HepG2 (cell line): Measurements from ENCODE around the gene NUFIP1. TPM values are rescaled to one million over a fixed set of nuclear protein-coding genes. Genes with fewer than 3 reads are reported as not detected.

ENCODE experiments used
- ATAC-seq: fragments of 200-7000 bp; cut with Tn5 transposase; 3 replicates; pipeline ENCODE4 v1.9.1; 2020; ENCODE audit warnings: mild to moderate bottlenecking, moderate library complexity
- BruUV-seq: library from RNA; stranded (reverse); fragments of 400-500 nt; replicated peaks from 2 replicates; lab custom pipeline; 2021; lab: Mats Ljungman, UMichigan
- CTCF ChIA-PET: fragments of 300-600 bp; formaldehyde crosslinking; extraction: SDS; loops from one replicate; lab custom pipeline; 2021; ENCODE audit warnings: low total read pairs, inconsistent platforms, low intra/inter-chr PET ratio; lab: Yijun Ruan, JAX
- POLR2A ChIA-PET: fragments of 350-600 bp; sonication (Branson Sonifier 250); formaldehyde crosslinking; loops from one replicate; lab custom pipeline; 2020; ENCODE audit warnings: antibody characterized with exemption, inconsistent platforms; lab: Yijun Ruan, JAX
- DNase-seq: peaks from one replicate; pipeline ENCODE4 v3.0.0-alpha.2; 2015; ENCODE audit warnings: low spot score
- FAIRE-seq: peaks from 3 replicates; lab custom pipeline; 2011; peaks lifted over from hg19 to GRCh38; lab: Jason Lieb, UNC
- H2AFZ ChIP-seq: one replicate; pipeline ENCODE4 v1.6.1; 2011; ENCODE audit warnings: low read length, inconsistent platforms
- H3K27ac ChIP-seq: fragments of 300-600 bp; 3 replicates; pipeline ENCODE4 v1.8.0; 2011; ENCODE audit warnings: mixed run types, mild to moderate bottlenecking, mixed read lengths, low read length, inconsistent platforms; ENCODE audit not compliant: insufficient read depth; ENCODE audit errors: extremely low read length
- H3K27me3 ChIP-seq, 2 experiments: fragments of 200-600 bp in 1 of 2; 2 replicates in 1 of 2; 3 replicates in 1 of 2; pipeline versions ENCODE4 v1.6.0 to v1.8.0; 2011; ENCODE audit warnings: low read length in 2 of 2, mild to moderate bottlenecking in 2 of 2, moderate library complexity in 2 of 2, inconsistent platforms in 1 of 2; ENCODE audit not compliant: insufficient read depth in 2 of 2, control insufficient read depth in 1 of 2
- H3K36me3 ChIP-seq, 2 experiments: fragments of 200-600 bp in 1 of 2; replicated peaks in 1 of 2; 2 replicates in 1 of 2; 3 replicates in 1 of 2; pipeline versions ENCODE4 v1.5.1 to v1.8.0; 2011; ENCODE audit warnings: low read length in 2 of 2, inconsistent platforms in 1 of 2; ENCODE audit not compliant: insufficient read depth in 2 of 2, control insufficient read depth in 1 of 2
- H3K4me1 ChIP-seq: 2 replicates; pipeline ENCODE4 v1.5.1; 2012; ENCODE audit warnings: low read length, inconsistent platforms; ENCODE audit not compliant: insufficient read depth
- H3K4me2 ChIP-seq: 2 replicates; pipeline ENCODE4 v1.6.0; 2011; ENCODE audit warnings: low read depth, low read length, inconsistent platforms
- H3K4me3 ChIP-seq, 3 experiments: fragments of 200-600 bp in 1 of 3; sonication (generic), shearing (Covaris generic) in 1 of 3; replicated peaks in 1 of 3; 2 replicates each; pipeline ENCODE4 v1.5.1; 2011 to 2016; ENCODE audit warnings: low read length in 3 of 3, inconsistent platforms in 2 of 3, low read depth in 2 of 3, mild to moderate bottlenecking in 2 of 3, control low read depth in 1 of 3, mixed read lengths in 1 of 3; ENCODE audit not compliant: insufficient read depth in 1 of 3
- H3K79me2 ChIP-seq: one replicate; pipeline ENCODE4 v1.6.1; 2011; ENCODE audit warnings: low read length, inconsistent platforms; ENCODE audit not compliant: insufficient read depth
- H3K9ac ChIP-seq: 2 replicates; pipeline ENCODE4 v1.6.0; 2011; ENCODE audit warnings: mild to moderate bottlenecking, low read depth, low read length, inconsistent platforms; ENCODE audit not compliant: insufficient read depth
- H3K9me3 ChIP-seq: 2 replicates; pipeline ENCODE4 v1.5.1; 2012; ENCODE audit warnings: mild to moderate bottlenecking, low read length
- H4K20me1 ChIP-seq: 2 replicates; pipeline ENCODE4 v1.6.0; 2011; ENCODE audit warnings: inconsistent platforms, mild to moderate bottlenecking, low read length, moderate library complexity; ENCODE audit not compliant: insufficient read depth
- ATRX ChIP-seq: sonication (generic); formaldehyde crosslinking; IDR thresholded peaks from 2 replicates; pipeline ENCODE4 v1.4.0; 2020; ENCODE audit warnings: missing genetic modification reagents, borderline replicate concordance
- GTF3A ChIP-seq: sonication (generic); formaldehyde crosslinking; conservative IDR thresholded peaks from 2 replicates; pipeline ENCODE4 v1.4.0; 2020; ENCODE audit warnings: mild to moderate bottlenecking, missing genetic modification reagents
- HNF4A ChIP-seq: sonication (generic); formaldehyde crosslinking; IDR thresholded peaks from 2 replicates; pipeline ENCODE4 v1.4.0; 2020; ENCODE audit warnings: missing genetic modification reagents
- HOXA9 ChIP-seq: sonication (generic); formaldehyde crosslinking; IDR thresholded peaks from 2 replicates; pipeline ENCODE4 v1.8.1; 2022; ENCODE audit warnings: missing genetic modification reagents, mild to moderate bottlenecking, moderate library complexity, borderline replicate concordance
- NCOA2 ChIP-seq: sonication (generic); formaldehyde crosslinking; IDR thresholded peaks from 2 replicates; pipeline ENCODE4 v1.8.0; 2022; ENCODE audit warnings: inconsistent platforms
- POGK ChIP-seq: sonication (generic); formaldehyde crosslinking; conservative IDR thresholded peaks from 2 replicates; pipeline ENCODE4 v1.8.0; 2022; ENCODE audit warnings: mild to moderate bottlenecking, moderate library complexity, missing genetic modification reagents
- SYNCRIP ChIP-seq: fragments of 200-400 bp; formaldehyde crosslinking; IDR thresholded peaks from 2 replicates; pipeline ENCODE4 v1.6.1; 2018; ENCODE audit warnings: mild to moderate bottlenecking, low read depth, low read length; ENCODE audit not compliant: insufficient read depth
- ZFP36L2 ChIP-seq: sonication (generic); formaldehyde crosslinking; IDR thresholded peaks from 2 replicates; pipeline ENCODE4 v1.4.0; 2020; ENCODE audit warnings: missing genetic modification reagents
- ZNF121 ChIP-seq: sonication (generic); formaldehyde crosslinking; IDR thresholded peaks from 2 replicates; pipeline ENCODE4 v1.5.0; 2020; ENCODE audit warnings: mild to moderate bottlenecking, missing genetic modification reagents
- ZNF136 ChIP-seq: sonication (generic); formaldehyde crosslinking; IDR thresholded peaks from 2 replicates; pipeline ENCODE4 v1.8.1; 2022; ENCODE audit warnings: low read depth, mild to moderate bottlenecking, moderate library complexity, missing genetic modification reagents
- WGBS: methylation state at CpG from one replicate; pipeline ENCODE4 v1.1.6; 2017; ENCODE audit warnings: low lambda C conversion rate; 5-methylcytosine and 5-hydroxymethylcytosine counted together
- in situ Hi-C: cut with HindIII; loops from 2 replicates; pipeline ENCODE4 v1.10.0; 2017; ENCODE audit warnings: low pct_unique_long_range_greater_than_20kb; ENCODE audit not compliant: extremely low pct_ligation_motif_present
- intact Hi-C: fragments of 100-400 bp; cut with micrococcal nuclease; formaldehyde crosslinking; loops from one replicate; pipeline ENCODE4 v1.10.0; 2022; ENCODE audit not compliant: unreplicated experiment
- polyA plus RNA-seq, 8 experiments: library from polyadenylated mRNA; depleted of rRNA in 3 of 8; stranded (reverse) in 7 of 8; unstranded in 1 of 8; fragments of >200 nt; fragmentation: Illumina TruSeq in 4 of 8; extraction: Trizol in 4 of 8; gene quantifications; 2 replicates each; pipeline versions ENCODE4 v1.2.1 to v1.2.3, GENCODE V29; 2011 to 2016; ENCODE audit warnings: low read depth in 4 of 8, missing spikeins in 1 of 8, mixed read lengths in 1 of 8; ENCODE audit not compliant: insufficient read depth in 1 of 8
- total RNA-seq, 5 experiments: library from RNA; depleted of rRNA; stranded (reverse); fragments of >200 nt; fragmentation: Illumina TruSeq; extraction: Trizol; gene quantifications; 2 replicates each; pipeline ENCODE4 v1.2.3, GENCODE V29; 2016; ENCODE audit warnings: low read depth in 1 of 5
- TF ChIP-seq, protein P1 (sequence below): sonication (generic); formaldehyde crosslinking; IDR thresholded peaks from 2 replicates; pipeline ENCODE4 v1.9.0; 2021; ENCODE audit warnings: missing genetic modification reagents, borderline replicate concordance
- TF ChIP-seq, protein P2 (sequence below): IDR thresholded peaks from 2 replicates; pipeline ENCODE4 v1.6.1; 2016; ENCODE audit warnings: mild to moderate bottlenecking

NUFIP1 gene
- total and polyA plus RNA-seq, 2 of the 13 experiments (the other 11 are each of a cell fraction or from before 2014, with no cell fraction given), result 1.9 to 10.3 TPM

DNA sequence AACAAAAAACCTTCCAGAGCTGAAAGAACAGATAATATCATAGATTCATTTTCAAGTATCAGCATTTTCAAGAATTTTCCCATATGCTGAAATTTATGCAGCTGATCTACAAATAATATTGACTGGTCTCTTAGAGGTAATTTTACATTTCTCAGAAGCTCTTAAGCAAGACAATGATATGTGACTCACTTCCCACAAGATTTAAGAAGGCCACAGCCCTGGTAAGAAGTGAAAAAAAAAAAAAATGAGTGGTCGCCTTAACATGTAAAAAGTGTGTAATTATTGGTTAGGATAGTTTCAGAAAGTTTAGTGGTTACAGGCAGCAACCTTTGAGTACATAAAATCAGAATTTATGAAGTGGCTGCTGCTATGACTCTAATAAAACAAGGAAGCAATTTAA lies 54.5 kb downstream of the NUFIP1 start:
- H3K9me3 ChIP-seq, result no peaks in the 10 kb centered on the region
- FAIRE-seq (no peak), ATAC-seq (no peak), DNase-seq (no peak)
- H3K9ac ChIP-seq, result no peak overlapping the region
- in situ Hi-C loops, result no loop called here
- TF ChIP-seq HNF4A (no peak), ZNF121 (CRISPR knock-in tag) (no peak), ZNF136 (CRISPR knock-in tag) (no peak), NCOA2 (CRISPR knock-in tag) (no peak), ATRX (no peak), POGK (CRISPR knock-in tag) (no peak), GTF3A (no peak), HOXA9 (CRISPR knock-in tag) (no peak), SYNCRIP (no peak), ZFP36L2 (no peak)
- TF ChIP-seq, protein P1, sequence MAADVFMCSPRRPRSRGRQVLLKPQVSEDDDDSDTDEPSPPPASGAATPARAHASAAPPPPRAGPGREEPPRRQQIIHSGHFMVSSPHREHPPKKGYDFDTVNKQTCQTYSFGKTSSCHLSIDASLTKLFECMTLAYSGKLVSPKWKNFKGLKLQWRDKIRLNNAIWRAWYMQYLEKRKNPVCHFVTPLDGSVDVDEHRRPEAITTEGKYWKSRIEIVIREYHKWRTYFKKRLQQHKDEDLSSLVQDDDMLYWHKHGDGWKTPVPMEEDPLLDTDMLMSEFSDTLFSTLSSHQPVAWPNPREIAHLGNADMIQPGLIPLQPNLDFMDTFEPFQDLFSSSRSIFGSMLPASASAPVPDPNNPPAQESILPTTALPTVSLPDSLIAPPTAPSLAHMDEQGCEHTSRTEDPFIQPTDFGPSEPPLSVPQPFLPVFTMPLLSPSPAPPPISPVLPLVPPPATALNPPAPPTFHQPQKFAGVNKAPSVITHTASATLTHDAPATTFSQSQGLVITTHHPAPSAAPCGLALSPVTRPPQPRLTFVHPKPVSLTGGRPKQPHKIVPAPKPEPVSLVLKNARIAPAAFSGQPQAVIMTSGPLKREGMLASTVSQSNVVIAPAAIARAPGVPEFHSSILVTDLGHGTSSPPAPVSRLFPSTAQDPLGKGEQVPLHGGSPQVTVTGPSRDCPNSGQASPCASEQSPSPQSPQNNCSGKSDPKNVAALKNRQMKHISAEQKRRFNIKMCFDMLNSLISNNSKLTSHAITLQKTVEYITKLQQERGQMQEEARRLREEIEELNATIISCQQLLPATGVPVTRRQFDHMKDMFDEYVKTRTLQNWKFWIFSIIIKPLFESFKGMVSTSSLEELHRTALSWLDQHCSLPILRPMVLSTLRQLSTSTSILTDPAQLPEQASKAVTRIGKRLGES (CRISPR knock-in tag), result no peak
- TF ChIP-seq, protein P2, sequence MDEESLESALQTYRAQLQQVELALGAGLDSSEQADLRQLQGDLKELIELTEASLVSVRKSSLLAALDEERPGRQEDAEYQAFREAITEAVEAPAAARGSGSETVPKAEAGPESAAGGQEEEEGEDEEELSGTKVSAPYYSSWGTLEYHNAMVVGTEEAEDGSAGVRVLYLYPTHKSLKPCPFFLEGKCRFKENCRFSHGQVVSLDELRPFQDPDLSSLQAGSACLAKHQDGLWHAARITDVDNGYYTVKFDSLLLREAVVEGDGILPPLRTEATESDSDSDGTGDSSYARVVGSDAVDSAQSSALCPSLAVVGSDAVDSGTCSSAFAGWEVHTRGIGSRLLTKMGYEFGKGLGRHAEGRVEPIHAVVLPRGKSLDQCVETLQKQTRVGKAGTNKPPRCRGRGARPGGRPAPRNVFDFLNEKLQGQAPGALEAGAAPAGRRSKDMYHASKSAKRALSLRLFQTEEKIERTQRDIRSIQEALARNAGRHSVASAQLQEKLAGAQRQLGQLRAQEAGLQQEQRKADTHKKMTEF (CRISPR knock-in tag), result no peak
- 26% methylated on average over 1 of the region's 1 CpG for WGBS
- no peaks in the 10 kb centered on the region; a peak in 1 of 5 replicates for H3K27me3 ChIP-seq
- no peak overlapping the region for H3K4me3 ChIP-seq
- no peaks in the 10 kb centered on the region for H4K20me1 ChIP-seq
- no peak overlapping the region for H3K27ac ChIP-seq
- CTCF ChIA-PET, result no interaction called here
- BruUV-seq, result no TSS peak
- POLR2A ChIA-PET, result no interaction called here
- no peaks in the 10 kb centered on the region for H3K79me2 ChIP-seq
- no peaks in the 10 kb centered on the region for H3K36me3 ChIP-seq
- H3K4me2 ChIP-seq, result no peak overlapping the region
- H2AFZ ChIP-seq, result no peak overlapping the region
- intact Hi-C loops, result no loop called here
- no peaks in the 10 kb centered on the region for H3K4me1 ChIP-seq
